Measurements from ENCODE around the gene GTF2I.
"Not testable (repeated sequence)": the region's sequence is repeated elsewhere in the genome, so short reads cannot be mapped to it uniquely, and the experiment has no call there.

Gene GTF2I

DNA sequence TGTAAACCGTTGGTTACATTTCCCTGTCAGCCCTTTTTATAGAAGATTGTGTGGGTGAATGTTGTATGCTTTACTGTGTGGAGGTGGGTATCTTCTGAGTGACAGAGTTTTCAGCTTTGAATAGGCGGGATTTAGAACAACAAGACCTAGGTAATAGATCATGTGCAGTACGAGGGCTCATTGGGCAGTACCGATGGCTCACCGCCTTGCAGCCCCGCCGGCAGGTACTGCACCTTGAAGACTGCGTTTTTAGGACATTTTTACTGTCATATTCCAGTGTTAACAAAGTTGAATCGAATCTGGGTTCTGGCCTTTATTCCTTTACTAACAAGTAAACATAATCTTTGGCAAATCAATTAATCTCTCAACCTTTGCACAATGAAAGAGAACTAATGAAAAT is 60.4 kb downstream of the GTF2I start:
- no peak for DNase-seq

DNA sequence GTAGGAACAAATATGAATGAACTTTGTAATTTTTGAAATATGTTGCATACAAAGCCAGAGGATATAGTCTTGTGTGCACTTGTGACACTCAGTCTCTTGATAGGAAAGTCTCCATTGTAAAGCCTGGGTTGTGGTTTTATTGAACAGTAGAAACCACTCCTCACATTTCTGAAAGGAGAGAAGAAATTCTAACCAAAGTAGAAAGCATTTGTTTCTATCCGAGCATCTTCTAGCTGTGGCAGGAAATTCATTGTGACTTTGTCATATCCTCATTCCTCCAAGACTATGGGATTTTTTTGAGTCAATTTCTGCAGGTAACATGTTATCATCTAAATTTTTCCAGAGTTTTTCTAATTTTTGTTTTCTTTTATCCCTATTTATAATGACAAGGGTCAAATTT is 60.8 kb downstream of the GTF2I start:
- no peak for DNase-seq

DNA sequence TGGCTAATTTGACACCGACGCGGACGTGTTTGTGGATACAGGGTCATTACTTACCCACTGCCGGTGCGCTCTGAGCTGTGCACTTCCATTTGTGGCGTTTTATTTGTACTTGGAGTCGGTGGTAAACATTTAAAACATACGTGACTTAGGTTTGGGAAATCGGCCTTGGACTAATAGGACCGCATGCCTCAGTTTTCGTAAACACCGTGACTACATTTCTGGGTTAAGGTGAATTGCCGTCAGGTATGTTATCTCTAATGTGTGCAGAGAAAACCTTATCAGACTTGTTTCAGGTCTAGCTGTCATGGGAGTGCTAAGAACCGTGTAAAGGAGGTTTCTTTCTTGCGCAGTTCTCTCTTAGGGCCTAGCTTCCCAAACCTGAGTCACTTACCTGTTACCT is 64.6 kb downstream of the GTF2I start:
- no peak for DNase-seq

DNA sequence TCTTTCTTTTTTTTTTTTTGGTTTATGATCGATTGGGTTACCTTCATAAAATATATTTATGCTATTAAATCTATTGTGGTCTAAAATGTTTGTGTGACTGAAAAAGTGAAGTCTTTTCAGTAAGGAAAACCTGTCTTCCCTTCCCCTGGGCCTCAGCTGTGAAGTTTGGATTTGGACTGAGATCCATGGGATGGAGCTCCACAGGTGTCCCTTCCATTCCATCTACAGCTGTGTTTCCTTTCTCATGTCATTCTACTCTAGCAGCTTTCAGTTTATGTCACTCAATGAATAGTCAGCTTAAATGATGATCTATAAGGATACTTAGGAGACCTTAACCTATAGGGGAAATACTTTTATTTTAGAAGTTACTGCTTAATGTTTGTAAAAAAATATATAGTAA is 68.3 kb downstream of the GTF2I start:
- DNase-seq: no peak

DNA sequence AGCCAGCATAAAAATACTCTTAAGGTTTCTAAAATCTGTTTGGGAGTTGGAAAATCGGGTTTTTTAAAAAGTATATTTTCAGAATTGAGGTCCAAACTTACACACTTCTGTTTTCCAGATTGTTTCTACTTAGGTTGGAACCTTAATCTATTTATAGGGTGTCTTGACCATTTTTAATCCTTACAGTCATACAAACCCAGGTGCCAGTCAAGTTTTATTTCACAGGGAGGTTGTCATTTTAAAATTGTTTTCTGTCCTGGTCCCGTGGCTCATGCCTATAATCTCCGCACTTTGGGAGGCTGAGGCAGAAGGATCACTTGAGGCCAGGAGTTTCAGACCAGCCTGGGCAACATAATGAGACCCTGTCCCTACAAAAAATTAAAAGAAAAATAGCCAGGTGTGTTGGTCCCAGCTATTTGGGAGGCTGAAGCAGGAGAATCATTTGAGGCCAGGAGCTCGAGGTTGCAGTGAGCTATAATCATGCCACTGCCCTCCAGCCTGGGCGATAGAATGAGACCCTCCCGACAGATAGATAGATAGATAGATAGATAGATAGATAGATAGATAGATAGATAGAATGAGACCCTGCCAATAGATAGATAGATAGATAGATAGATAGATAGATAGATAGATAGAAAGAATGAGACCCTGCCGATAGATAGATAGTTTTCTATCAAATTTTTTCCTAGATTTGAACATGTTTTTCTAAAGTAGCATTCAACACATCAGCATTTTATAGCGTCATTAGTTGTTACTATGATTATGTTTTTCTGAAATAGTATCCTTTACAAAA is 69.0 kb downstream of the GTF2I start:
- no peak for DNase-seq

DNA sequence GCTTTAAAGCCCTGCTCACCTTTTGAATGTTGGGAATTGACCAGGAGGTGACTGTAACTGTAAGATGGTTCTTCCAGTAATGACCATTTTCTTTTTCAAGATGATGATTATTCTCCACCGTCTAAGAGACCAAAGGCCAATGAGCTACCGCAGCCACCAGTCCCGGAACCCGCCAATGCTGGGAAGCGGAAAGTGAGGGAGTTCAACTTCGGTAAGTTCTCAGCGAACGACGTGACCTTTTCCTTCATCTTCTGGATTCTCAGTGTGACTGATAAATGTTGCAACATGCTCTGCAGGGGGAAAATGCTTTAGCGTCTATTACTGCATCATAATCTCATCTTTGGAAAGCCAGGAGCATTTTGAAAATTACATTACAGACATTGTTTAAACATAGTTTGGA is 71.2 kb downstream of the GTF2I start:
- not testable (repeated sequence) for DNase-seq

DNA sequence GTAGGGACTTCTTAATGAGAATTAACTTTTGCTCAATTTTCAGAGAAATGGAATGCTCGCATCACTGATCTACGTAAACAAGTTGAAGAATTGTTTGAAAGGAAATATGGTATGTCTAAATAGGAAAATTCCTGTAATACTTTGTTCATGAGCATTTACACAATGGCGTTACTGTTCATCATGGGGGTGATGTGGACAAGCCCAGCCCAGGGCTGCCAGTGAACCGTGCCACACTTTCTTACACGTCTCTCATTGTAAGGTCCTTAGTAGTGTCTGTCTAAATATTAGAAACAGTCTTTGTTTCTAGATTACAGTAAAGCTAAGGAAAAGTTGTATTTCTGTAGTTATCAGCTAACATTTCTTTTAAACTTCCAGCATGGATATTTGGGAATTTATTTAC is 72.7 kb downstream of the GTF2I start:
- not testable (repeated sequence) for DNase-seq

DNA sequence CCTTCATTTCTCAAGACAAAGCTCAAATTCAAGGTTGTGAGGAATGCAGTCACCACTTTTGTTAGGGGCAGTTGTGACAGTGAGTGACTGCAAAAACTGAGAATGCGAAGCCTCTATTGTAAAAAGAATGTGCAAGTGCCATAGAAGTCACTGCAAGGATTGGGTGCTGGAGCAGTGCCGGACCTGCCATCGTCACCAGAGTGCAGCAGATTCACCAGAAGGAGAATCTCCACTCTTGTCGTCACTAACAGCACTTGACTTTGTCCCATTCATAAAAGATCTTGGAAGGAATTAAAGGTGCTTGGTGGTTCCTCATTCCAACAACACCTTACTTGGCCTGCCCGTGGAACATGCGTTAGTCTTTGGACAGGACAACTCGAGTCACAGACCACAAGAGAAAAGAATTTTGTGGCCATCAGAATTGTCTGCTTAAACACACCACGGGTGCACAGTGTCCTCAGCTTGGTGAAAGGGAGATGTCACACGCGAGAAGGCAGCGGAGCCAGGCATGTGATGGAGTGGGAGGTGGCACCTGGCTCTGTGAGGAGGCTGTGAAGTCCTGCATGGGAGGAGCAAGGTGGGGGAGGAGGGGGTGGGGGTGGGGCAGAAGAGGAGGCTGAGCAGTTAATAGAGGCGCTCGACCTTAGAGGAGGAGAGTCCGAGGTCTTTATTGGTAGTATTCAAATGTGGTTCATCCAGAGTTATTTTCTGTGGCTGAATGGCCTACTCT is 82.6 kb downstream of the GTF2I start:
- DNase-seq: not testable (repeated sequence)

DNA sequence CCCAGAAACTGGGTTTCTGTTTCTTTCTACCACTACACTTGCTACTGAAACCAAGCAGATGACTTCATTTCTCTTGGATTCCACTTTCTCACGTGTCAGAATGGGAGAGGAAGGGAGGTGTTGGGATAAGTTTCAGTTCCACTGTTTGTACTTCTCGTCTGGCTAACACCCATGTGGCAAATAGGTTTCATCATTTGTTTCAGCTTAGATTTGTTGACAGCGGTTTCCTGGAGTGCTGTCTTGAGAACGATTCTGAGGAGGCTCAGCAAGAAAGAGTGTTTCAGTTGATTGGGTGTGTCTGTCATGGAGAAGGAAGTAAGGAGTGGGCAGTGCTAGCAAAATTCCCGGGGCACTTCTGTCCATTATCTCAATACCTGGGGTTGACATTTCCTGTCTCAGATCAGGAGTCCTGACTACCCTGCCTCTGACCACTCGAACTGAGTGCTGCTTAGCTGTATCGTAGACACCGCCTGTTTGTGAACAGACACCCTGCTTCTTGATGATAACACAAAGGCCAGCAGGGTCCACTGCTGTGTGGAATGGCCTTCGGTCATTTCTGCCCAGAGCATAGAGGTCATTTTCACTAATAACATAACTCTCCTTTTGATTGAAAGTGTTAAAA is 86.5 kb downstream of the GTF2I start:
- not testable (repeated sequence) for DNase-seq

DNA sequence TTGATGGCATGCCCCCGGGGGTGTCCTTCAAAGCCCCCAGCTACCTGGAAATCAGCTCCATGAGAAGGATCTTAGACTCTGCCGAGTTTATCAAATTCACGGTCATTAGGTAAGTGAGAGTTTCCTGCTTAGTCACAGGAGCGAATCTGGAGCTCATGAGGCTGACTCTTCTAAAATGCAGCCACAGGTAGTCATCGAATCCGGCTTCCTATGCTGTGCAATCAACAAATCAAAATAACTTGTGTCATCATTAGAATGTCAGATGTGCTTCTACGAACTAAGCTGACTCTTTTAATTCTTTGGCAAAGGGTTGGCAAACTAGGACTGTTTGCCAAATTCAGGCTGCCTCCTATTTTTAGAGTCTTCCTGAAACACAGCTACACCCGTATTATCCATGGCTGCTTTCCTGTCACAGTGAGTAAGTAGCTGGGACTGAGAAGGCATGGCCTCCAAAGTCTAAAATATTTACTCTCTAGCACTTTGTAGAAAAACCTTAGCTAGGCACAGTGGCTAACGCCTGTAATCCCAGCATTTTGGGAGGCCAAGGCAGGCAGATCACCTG is 96.5 kb downstream of the GTF2I start:
- DNase-seq: not testable (repeated sequence)

DNA sequence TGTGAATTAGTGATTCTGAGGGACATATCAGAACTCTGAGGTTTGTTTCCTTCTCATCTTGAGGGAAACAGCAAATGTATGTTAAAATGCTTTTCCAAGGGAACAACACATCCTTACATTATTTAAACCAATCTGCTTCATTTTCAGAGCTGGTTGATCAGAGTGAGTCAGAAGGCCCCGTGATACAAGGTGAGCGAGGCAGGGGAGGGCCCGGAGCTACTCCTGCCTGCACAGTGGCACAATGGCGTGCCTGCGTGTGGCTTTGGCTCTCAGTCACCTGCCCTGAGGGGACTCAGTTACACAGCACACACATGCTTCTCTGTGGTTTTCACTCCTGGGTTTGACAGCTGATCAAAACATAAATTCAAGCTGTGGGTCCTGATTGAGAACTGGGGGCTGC is 99.2 kb downstream of the GTF2I start:
- not testable (repeated sequence) for DNase-seq

DNA sequence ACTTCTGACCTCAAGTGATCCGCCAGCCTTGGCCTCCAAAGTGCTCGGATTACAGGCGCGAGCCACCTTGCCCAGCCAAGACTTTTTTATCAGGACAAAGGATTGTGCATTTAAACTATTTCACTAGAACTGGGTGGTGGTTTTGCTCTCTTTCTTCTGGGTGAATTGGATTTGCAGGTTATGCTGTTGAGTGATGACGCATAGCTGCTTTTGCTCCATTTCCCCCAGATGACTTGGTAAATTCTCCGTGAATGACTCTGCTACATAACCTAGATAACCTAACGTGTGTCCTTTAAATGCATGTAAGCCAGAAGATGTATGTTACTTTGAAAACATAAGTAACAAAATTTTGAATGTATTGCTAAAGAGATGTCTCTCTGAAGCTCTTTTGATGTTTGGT is 100.8 kb downstream of the GTF2I start:
- not testable (repeated sequence) for DNase-seq

DNA sequence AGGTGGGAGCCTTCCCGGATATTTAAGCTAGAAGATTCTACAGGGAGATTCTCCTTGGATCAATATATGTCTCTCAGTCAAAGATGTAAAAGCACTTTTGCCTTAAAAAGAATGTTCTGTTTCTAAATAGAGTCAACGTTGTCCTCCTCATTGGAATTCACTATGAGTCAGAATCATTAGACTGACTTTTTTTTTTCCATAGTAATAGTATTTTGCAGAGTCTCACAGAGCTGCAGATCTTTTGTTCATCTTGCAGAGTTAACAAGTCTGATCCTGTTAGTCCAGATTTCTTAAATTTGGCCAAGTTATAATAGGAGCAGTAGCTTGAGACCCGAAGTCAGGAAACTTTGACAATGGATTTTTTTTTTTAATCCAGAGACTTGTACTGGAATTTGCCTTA is 101.5 kb downstream of the GTF2I start:
- DNase-seq: not testable (repeated sequence)

DNA sequence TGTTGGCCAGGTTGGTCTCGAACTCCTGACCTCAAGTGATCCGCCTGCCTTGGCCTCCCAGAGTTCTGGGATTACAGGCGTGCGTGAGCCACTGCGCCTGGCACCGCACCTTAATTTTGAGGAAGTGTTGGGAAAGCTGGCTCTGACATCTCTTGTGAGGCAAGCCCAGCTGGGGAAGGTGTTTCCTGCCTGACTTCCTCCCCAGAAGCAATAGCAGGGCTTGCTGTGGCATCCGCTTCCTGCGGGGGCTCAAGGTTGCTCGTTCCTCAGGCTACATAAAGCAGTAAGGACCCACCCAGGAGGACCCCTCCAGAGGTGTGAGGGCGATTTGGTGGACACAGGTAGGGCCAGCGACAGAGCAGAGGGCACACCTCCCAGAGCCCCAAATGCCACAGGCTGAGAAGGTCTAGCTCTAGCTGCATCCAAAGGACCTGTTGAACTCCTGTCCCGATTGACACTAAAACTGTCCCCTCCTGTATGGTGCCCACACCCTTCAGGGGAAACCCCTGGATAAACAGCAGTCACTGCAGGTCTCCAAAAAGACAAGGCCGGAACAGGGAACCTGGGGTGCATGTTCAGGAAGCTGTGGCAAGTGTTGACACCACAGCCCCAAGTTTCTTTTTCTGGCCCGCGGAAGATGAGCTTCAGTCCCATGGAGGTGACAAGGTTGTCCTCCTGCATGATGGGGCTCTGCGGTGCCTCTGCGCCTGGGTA is 107.8 kb downstream of the GTF2I start:
- DNase-seq: not testable (repeated sequence)

DNA sequence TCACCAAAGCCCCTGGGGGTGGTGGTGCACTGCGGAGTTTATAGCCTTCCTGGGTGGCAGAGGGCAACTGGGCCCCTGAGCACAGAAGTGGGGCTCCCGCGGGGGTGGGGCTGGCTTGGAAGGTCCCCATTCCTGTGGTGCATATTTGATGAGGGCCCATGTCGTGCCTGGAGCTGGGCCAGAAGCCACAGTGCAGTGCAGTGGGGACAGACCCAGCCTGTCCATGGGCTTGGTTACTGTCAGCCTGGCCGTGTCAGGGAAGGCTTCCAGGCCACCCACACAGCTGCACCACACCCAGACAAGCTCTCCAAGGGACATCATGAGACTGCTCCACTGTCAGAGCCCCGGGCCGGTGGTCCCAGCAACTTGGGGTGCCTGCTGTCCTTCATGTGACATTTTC is 109.0 kb downstream of the GTF2I start:
- not testable (repeated sequence) for DNase-seq

DNA sequence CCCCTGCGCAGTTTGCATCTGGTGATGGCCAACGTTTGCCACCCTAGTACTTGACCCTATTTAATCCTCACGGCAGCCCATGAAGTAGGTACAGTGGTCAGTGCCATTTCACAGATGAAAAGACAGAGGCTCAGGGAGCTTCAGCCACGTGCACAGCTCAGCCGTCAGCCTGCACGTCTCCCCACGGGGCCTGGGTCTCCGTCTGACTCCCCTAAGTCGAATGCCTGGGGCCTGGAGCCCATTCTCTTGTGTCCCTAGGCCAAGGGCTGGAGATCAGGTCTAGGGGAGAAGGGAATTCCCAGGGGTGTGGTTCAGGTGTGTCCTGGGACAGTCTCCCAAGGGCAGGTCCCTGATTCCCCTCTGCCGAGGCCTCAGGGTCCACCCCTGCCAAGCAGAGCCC is 109.5 kb downstream of the GTF2I start:
- not testable (repeated sequence) for DNase-seq

DNA sequence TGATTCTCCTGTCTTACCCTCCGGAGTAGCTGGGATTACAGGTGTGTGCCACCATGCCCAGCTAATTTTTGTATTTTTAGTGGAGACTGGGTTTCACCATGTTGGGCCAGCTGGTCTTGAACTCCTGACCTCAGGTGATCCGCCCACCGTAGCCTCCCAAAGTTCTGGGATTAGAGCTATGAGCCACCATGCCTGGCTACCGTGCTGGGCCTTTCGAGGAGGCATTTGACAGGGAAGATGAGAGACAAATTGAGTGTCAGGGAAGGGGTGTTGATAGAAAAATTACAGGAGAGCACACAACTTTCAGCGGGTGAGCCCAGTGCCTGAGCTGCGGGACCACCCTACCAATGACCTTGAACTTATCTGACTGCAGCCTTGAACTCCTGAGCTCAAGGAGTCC is 112.5 kb downstream of the GTF2I start:
- not testable (repeated sequence) for DNase-seq

DNA sequence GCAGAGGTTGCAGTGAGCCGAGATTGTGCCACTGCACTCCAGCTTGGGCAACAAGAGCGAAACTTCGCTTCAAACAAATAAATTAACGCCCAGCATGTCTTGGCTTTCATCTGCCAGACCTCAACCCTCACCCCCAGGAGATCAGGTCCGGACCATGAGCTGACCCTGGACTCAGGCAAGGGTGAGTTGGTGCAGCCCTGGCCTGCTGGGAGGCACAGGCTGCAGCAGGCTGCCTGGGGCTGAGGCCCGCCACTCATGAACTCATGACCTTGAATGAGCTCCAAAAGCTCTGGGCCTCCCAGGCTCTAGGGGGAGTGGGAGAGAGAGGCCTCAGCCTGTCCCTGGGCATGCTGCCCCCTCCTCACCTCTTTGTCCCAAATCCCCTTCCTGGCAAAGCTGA is 114.6 kb downstream of the GTF2I start:
- DNase-seq: not testable (repeated sequence)

DNA sequence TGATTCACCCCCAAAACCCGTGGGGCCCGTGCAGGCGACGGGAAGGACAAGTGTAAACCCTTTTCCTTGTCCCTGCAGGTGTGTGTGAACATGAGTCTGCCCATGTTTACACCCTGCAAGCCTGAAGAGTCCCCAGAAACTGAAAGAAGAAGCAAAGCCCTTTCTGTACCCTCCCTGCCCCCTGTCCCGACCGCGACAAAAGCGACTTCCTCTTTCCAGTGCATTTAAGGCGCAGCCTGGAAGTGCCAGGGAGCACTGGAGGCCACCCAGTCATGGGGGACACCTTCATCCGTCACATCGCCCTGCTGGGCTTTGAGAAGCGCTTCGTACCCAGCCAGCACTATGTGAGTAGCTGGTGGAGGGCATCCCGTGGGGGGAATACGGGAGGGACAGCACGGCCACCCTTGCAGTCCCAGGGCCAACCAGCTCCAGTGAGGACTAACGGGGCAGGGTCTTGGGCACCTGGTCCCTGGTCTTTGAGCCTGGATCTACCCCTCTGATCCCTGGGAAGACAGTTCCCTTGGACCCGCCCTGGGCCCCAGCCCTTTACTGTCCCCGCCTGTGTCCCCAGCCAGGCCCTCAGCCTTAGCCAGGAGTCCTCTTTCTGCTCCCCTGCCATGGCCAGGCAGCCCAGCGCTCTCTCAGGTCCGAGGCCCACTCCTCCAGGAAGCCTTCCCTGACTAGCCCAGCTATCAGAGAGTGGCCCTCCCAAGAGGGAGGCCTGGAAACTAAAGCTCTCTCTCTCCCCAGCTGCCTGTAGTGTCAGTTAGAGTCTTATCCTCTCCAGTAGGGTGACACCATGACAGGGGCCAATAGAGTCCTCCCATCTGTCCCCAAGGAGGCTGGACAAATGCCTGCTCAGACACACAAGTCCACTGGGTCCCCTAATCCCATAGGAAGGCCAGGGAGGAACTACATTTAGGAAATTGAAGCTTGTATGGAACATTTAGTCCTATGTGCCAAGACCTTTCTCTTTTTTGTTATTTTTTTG is 116.5 kb downstream of the GTF2I start, which contains the start of gene NCF1:
TSS of gene NCF1 (plus strand) at position 252 of the 991 bp plus-strand sequence. CDS start at position 273, 21 bp downstream.
- DNase-seq: not testable (repeated sequence)

DNA sequence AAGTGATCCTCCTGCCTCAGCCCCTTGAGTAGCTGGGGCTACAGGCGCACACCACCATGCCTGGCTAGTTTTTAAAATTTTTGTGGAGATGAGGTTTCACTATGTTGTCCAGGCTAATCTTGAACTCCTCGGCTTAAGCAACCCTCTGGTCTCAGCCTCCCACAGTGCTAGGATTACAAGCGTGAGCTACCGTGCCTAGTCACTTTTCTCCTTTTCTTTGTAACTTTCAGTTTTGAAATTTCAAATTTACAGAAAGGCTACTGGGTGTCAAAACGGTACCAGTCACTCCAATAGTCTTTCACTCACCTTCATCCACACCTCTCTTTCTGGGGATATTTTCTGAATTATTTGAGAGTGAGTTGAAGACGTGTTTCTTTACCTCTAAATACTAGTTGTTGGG is 117.6 kb downstream of the GTF2I start:
- not testable (repeated sequence) for DNase-seq

DNA sequence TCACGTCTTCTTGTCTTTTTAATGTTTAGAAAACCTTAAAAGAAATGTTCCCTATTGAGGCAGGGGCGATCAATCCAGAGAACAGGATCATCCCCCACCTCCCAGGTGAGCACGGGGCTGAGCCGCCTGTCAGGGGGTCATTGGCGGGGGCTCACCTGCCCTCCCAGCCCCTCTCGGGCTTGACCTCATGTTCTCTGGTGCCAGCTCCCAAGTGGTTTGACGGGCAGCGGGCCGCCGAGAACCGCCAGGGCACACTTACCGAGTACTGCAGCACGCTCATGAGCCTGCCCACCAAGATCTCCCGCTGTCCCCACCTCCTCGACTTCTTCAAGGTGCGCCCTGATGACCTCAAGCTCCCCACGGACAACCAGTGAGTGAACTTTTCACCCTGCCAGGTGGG is 121.5 kb downstream of the GTF2I start:
- not testable (repeated sequence) for DNase-seq

Data from stimulated activated CD4-positive, alpha-beta T cell treated with anti-CD3 and anti-CD28 coated beads, Interleukin-4, amount 100 ng/mL, for 1 hour (primary cell).